CMK (cell line): ENCODE results near the gene ZFX.

ENCODE experiments used
- DNase-seq: peaks from one replicate; pipeline ENCODE4 v3.0.0-alpha.2; 2010; ENCODE audit warnings: low read depth

Gene ZFX

GRCh38 chrX:24241822-24242648, 92.5 kb downstream of the ZFX start:
- DNase-seq: no peak

DNA sequence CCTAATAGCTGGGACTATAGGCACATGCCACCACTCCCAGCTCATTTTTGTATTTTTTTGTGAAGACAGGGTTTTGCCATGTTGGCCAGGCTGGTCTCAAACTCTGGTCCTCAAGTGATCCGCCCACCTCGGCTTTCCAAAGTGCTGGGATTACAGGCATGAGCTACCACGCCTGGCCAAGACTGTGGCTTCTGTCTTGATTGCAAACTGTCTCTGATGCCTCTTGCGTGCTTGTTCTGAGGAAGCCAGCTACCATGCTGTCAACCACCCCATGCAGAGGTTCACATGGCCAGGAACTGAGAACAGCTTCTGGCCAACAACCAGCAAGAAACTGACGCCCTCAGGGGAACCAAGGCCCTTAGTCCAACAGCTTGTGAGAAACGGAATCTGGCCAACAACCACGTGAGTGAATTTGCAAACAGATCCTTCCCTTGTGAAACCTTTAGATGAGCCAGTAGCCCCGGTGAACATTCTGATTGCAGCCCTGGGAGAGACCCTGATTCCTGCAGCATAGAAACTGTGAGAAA, 93.2 kb downstream of the ZFX start:
- DNase-seq: no peak

GRCh38 chrX:24243188-24243587, 93.7 kb downstream of the ZFX start:
- no peak for DNase-seq

- no peak for DNase-seq
Observed at GRCh38 chrX:24243692-24244091, 94.2 kb downstream of the ZFX start.

DNA sequence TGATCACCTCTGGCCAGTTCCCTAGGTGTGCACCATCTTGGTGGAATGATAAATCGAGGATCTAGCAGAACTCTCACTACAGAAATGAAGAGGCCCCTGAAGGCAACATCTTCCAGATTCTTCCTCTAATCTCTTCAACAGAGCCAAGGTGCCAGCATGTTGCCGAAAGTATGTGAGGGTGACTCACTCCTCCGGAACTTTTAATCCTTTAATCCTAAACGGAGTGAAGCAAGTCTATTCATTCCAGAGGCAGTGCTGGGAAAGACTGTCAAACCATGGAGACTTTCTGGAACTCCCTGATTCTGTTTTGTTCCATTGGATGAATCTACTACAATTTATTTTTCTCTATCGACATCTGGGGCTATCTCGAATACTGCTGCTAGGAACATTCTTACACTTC, 95.7 kb downstream of the ZFX start:
- no peak for DNase-seq

- no peak for DNase-seq
Observed at GRCh38 chrX:24248042-24248441, 98.5 kb downstream of the ZFX start.

DNA sequence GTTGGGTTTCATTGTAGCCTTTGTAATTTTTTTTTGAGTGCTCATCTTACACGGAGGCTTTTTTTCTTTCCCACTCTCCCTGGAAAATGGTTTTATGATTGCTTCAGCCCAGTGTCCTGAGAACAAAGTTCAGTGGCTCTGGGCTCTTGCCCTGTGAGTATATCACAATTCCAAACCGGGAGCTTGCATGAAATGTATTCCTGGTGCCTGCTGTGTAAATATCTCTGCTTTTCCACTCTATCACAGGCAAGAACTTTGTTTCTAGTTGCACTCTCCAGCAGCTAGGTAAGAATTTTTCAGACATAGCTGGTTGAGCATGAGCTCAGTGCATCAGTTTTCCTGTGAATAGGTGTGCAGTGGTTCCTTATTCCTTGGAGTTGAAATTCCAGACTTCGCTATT, 103.5 kb downstream of the ZFX start:
- no peak for DNase-seq

GRCh38 chrX:24253469-24253868, 103.9 kb downstream of the ZFX start:
- DNase-seq: no peak

DNA sequence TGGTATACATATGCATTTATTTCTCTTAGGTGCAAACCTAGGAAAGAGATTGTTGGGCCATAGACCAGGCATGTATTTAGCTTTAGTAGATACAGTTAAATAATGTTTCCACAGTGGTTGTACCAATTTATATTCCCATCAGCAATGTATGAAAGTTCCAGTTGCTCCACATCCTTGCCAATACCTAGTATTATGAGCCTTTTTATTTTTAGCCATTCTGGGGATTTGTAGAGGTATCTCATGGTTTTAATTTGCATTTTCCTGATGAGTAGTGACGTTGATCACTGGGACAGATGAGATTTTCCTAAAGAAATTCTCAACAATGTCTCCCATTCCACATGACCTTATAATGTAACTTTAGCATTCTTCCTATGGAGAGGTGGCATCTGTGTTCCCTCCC, 107.5 kb downstream of the ZFX start:
- DNase-seq: no peak

GRCh38 chrX:24259544-24260240, 110.2 kb downstream of the ZFX start:
- DNase-seq: no peak

DNA sequence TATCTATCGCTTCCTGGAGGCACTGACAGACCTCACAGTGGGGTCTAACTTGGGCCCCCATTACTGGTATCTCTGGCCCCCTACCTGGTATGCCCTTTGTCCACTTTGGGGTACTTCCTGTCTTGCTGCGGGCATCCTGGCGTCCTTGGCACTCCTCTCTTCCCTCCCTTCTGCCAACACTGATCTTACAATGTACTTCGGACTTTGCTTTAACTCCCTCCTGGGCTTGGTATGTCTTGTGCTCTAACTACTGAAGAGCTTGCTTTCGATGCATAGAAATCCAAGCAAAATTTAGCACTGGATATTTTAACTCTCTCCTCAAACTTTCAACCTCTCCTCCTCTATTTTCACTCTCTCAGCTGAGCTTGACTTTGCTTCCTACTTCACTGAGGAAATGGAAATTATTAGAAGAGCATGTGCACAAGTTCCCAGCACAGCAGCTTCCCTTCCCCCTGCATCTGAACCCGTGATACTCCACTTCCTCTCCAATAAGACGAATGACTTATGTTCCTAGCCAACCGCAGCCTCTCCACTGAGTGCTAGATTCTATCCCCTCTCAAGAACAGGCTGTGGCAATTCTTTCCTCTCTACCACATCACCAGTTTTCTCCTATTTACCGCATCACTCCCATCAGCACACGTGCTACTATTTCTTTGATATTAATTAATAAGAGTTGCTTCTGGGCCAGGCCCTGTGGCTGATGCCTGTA, 111.5 kb downstream of the ZFX start:
- DNase-seq: peak; percentile 4

DNA sequence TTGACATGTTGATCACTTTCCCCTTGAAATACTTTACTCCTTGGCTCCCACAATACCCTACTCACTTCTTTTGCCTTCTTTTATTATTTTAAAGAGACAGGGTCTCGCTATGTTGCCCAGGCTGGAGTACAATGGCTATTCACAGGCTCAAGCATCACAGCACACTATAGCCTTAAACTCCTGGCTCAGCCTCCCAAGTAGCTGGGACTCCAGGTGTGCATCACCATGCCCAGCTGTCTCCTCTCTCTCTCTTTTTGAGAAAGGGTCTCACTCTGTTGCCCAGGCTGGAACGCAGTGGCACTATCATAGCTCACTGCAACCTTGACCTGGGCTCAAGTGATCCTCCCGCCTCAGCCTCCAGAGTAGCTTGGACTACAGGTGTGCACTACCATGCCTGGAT, 112.8 kb downstream of the ZFX start:
- DNase-seq: no peak

DNA sequence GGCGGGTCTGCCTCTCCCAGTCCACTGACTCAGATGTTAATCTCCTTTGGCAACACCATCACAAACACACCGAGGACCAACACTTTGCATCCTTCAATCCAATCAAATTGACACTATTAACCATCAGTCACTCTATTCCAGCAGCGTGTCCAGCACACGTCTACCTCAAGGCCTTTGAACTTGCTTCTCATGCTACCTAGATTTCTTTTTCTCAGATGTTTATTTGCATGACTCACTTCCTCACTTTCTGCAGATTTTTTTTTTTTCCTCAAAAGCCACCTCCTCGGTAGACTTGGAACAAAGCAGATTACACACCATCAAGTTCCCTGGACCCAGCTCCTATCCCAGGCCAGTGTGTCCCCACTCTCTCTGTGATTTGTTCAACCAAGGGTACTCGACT, 114.9 kb downstream of the ZFX start:
- DNase-seq: no peak
